A673 (cell line): Measurements from ENCODE around the gene AKAP3.

Source experiments
- CTCF ChIP-seq: fragments of 300-800, 200-600 bp; sonication (generic); conservative IDR thresholded peaks from 2 replicates; pipeline ENCODE4 v1.5.1; 2017; ENCODE audit warnings: low read depth, mild to moderate bottlenecking, antibody characterized with exemption, low read length, moderate library complexity, mixed read lengths
- EZH2 ChIP-seq: fragments of 200-600 bp; sonication (generic); IDR thresholded peaks from 2 replicates; pipeline ENCODE4 v1.6.1; 2017; ENCODE audit warnings: borderline replicate concordance, low read depth, mild to moderate bottlenecking, mixed read lengths, antibody characterized with exemption, low read length; ENCODE audit not compliant: poor library complexity, severe bottlenecking

- TF ChIP-seq CTCF (no peak), EZH2 (no peak)
Measured at GRCh38 chr12:4586500-4586899, 62.4 kb downstream of the AKAP3 start.
